Neural progenitor cell (in vitro differentiated cells): Measurements from ENCODE around the gene SNX30.

ENCODE experiments used
- CTCF ChIP-seq: fragments of 200-600 bp; sonication (generic); IDR thresholded peaks from 2 replicates; pipeline ENCODE4 v1.5.1; 2017; ENCODE audit warnings: antibody characterized with exemption, mild to moderate bottlenecking
- EZH2 ChIP-seq: fragments of 200-600 bp; sonication (generic); IDR thresholded peaks from 2 replicates; pipeline ENCODE4 v1.6.1; 2017; ENCODE audit warnings: antibody characterized with exemption, mild to moderate bottlenecking, moderate library complexity
- EZH2phosphoT487 ChIP-seq: fragments of 200-600 bp; sonication (generic); IDR thresholded peaks from 2 replicates; pipeline ENCODE4 v1.6.1; 2017; ENCODE audit warnings: antibody characterized with exemption

- TF ChIP-seq CTCF: no peak
- TF ChIP-seq EZH2: no peak
- no peak for TF ChIP-seq EZH2phosphoT487
Measured at GRCh38 chr9:112734892-112735291, 15.7 kb upstream of the SNX30 start.
